ENCODE data around the gene RNASEH2A.

The RNASEH2A gene

DNA sequence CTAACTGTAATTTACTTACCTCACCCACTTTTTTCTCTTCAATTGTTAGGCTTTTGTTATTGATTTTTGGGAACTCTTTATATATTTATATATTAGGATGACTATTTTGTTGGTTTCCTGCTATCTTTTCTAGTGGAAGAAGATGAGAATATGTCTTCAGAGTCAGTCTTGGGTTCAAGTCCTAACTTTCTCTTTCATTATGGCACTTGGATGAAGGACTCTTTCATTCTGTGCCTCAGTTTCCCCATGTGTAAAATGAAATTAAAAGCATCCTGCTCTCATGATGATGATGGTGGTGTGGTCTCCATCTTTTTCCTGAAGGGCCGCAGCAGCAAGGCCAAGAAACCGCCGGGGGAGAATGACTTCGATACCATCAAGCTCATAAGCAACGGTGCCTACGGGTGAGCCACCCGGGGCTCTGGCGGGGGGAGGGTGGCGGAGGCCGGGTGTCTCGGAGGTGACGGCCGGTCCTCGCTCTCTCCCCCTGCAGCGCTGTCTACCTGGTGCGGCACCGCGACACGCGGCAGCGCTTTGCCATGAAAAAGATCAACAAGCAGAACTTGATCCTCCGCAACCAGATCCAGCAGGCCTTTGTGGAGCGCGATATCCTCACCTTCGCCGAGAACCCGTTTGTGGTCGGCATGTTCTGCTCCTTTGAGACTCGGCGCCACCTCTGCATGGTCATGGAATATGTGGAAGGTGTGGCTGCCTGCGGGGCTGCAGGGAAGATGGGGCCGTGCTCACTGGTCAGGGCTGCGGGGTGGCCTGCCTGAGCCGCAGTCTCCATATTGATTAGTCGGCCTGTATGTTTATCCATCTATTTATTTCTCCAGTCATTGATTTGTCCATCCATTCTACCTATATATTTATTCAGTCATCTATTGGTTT is 51.9 kb downstream of the RNASEH2A start:
- no peak for DNase-seq (ENCODE audit: low read depth in 1 of 2, low spot score in 1 of 2)

DNA sequence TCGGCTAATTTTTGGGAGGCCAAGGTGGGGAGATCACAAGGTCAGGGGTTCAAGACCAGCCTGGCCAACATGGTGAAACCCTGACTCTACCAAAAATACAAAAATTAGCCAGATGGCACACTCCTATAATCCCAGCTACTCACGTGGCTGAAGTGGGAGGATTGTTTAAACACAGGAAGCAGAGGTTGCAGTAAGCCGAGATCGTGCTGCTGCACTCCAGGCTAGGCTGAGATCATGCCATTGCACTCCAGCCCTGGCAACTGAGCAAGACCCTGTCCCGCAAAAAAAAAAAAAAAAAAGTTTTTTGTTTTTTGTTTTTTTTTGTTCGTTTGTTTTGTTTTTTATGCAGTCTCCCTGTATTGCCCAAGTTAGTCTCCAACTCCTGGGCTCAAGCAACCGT is 53.2 kb downstream of the RNASEH2A start:
- no peak for DNase-seq (ENCODE audit: low read depth in 1 of 2, low spot score in 1 of 2)
